GM18508 (cell line): ENCODE data around the gene TAC4.
"Not testable (repeated sequence)": the region's sequence is repeated elsewhere in the genome, so short reads cannot be mapped to it uniquely, and the experiment has no call there.

Experiments
- ATAC-seq: cut with Tn5 transposase; IDR thresholded peaks from one replicate; pipeline ENCODE4 v1.9.1; 2021; ENCODE audit warnings: moderate number of reproducible peaks; ENCODE audit not compliant: insufficient read depth, unreplicated experiment

TAC4 gene

GRCh38 chr17:49846938-49847712 lies 744 bp downstream of the TAC4 start:
- no peak for ATAC-seq

- ATAC-seq: no peak
Observed at GRCh38 chr17:49845321-49845720, 2.5 kb downstream of the TAC4 start.

- no peak for ATAC-seq
Observed at GRCh38 chr17:49843774-49844350, 4.0 kb downstream of the TAC4 start.

DNA sequence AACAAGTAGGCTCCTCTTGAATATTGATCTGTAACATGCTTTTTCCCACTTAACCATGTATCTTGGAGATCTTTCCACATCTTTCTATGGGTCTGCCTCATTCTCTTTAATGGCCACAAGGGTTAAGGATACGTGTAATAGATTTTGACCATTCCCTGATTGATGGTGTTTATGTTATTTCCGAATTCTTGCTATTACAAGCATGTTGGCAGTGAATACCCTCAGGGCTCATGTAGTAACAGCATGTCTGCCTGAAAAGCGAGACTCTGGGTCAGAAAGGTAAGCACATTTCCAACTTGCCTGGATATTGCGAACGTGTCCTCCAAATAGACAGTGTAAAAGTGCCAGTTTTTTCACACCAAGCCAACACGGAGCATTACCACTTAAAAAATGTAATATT lies 5.0 kb downstream of the TAC4 start:
- no peak for ATAC-seq

DNA sequence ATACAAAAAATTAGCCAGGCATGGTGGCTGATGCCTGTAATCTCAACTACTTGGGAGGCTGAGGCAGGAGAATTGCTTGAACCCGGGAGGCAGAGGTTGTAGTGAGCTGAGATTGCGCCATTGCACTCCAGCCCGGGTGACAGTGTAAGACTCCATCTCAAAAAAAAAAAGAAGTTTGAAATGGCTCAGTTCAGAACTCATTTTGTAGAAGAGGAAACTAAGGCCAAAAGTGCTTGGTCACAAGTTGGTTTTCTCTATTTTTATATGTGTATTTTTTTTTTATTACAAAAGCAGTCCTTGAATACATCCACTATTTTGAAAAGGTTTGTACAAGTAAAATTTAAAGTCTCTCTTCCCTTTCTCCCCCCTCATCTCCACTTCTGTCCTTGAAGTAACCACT lies 5.5 kb downstream of the TAC4 start:
- no peak for ATAC-seq

DNA sequence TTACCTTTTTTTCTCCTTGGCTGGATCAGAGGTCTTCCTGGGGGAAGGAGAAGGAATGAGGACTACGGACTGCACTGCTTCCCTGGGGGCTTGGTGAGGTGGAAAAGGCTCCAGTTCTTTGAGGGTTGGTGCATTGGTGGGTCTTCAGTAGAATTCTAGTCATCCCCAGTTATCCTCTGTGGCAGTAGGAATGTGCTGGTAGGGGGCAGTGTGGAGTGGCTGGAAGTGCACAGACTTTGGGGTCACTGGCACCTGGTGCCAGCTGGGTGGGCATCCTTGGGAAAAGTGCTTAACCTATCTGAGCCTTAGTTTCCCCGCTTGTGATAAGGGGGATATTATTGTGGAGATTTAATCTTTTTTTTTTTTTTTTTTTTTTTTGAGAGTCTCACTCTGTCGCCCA lies 6.3 kb downstream of the TAC4 start:
- no peak for ATAC-seq

- ATAC-seq: no peak
Observed at GRCh38 chr17:49839455-49839854, 8.4 kb downstream of the TAC4 start.

- no peak for ATAC-seq
Observed at GRCh38 chr17:49836111-49837030, 11.5 kb downstream of the TAC4 start.

DNA sequence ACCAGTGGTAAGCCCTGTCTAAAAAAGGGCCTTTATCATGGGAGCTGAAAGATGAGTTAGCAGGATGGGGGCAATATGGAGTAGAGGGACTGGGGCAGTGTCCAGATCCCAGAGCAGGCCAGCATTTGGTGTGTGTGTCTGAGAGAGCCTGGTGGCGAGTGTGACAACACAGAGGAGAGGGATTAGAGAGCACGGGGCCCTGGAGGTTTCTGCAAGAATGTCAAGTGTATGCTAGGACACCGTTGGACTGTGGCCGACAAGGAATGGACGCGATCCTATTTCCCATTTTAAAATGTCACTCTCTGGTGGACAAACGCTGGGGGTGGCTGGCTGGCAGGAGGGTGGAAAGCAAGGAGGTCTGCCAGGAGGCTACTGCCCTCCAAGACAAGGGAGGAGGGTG lies 12.4 kb downstream of the TAC4 start:
- no peak for ATAC-seq

- ATAC-seq: no peak
Observed at GRCh38 chr17:49834118-49834743, 13.6 kb downstream of the TAC4 start.

DNA sequence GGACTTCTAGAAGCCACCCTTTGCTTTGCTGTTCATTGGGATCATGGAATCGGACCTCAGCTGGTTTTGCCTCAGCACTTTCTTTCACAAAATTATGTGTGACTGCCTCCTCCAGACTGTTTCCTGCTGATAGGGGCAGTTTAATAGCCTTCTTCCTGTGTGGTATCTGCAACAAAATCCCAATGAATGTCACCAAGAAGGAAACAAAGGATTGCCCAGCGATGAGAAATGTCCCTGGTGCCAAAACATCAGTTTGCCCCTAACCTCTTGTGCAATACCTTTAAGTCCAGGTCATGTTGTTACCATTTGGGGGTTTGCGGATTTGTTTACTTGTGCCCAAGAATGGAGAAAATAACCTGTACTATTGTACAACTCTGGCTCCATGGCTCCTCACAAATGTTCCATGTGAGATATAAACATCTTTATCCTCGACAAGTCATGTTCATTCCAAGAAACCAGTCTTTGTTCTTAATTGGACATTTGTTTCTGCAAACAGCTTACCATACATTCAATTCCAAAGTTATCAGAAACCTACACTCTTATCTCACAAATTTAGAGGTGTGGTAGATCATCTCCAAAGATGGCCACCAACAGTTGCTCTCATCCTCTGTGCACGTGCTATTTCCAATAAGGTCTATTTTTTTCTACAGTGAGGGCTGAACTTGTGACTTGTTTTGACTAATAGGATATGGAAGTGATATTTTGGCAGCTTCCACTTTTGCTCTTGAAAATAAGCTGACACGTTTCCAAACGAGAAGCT lies 14.8 kb downstream of the TAC4 start:
- ATAC-seq: no peak

DNA sequence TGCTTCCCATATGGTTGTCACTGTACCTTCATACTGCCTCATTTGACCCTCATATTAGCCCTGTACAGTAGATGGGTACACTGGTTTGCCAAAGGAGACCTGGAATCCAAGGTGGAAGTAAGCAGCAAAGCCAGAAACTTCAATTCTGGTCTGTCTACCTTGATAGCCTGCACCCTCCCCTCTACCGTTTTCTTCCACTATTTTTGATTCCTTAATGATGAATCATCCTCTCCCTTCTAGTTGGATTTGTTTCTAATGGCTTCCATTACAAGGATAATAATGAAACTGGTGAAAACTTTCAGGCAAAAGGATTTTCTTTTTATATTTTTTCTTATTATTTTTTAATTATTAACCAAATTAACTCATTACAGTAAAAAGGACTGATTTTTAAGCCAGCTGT lies 17.3 kb downstream of the TAC4 start:
- no peak for ATAC-seq

DNA sequence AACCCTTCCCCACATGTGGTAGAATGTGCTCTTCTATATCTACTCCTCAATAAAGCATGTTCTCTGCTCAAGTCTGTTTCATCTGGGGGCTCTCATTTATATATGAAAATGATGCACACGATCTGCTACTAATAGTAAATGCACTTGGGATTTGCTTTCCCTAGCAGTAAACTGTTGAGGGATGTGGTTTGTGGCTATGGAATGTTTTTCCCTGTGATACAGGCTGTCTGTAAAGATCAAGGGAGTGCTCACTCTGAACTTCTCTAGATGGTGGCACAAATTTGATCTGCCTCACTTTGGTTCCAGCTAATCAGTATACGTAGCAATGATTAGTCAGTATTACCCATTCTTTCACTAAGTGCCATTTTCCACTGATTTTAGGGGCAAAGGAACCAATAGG lies 18.8 kb downstream of the TAC4 start:
- no peak for ATAC-seq

DNA sequence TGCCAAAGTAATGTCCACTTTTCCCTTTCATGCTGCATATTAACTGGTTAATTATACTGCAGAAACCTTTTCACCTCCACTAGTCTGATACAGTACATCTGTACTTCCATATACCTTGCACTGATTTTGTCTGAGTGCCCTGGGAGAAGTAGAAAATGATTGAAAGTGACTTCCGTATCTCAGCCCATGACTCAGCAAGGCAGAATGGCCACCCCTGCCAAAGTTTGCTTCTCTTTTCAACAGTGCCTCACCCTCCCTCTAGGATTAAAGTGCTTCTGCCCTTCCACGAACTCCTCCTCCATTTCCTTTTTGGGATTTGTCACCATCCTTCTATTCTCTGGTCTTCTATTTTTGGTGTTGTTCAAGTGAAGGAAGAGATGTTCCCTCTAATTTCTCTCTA lies 19.5 kb downstream of the TAC4 start:
- ATAC-seq: not testable (repeated sequence)

- ATAC-seq: no peak
Observed at GRCh38 chr17:49825645-49826044, 22.2 kb downstream of the TAC4 start.

DNA sequence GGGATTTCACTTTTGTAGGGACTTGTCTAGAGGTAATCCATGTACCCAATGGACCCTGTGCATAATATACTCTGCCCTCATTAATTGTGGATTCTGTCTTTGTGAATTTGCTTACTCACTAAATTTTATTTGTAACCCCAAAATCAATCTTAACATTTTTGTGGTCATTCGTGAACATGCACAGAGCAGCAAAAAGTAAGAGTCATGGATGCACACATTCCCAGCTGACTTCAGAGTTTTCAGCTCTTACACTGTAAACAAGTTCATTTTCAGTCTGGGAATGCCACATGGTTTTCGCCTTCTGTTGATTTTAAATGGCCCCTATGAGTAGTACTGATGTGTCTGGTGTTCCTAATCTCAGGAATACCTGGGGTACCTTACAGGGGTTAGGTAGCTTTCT lies 24.3 kb downstream of the TAC4 start:
- no peak for ATAC-seq

DNA sequence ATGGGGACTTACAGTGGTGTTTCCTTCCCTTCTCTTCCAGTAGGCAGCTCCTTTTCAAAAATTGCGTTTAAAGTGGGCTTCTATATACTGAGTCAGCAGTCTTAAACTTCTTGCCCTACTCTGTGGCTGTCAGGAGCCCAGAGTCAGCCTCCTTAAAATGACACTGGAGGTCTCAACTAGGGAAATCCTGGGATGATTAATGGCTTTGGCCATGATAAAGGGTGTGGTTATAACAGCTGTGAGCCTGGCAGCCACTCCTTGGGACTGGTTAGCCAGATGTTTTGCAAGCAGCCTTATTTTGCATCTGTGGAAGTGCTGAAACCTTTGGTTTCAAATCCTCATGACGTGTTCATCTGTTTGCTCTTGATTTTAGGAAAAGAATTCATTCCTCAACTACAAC lies 25.0 kb downstream of the TAC4 start:
- no peak for ATAC-seq

GRCh38 chr17:49821916-49822315 lies 26.0 kb downstream of the TAC4 start:
- no peak for ATAC-seq

- ATAC-seq: no peak
Observed at GRCh38 chr17:49821466-49821865, 26.4 kb downstream of the TAC4 start.

GRCh38 chr17:49820773-49821172 lies 27.1 kb downstream of the TAC4 start:
- ATAC-seq: no peak
